K562 treated with DMSO at 1 percent for 12 hours (cell line): ENCODE data around the gene PIGA. TPM values are rescaled to one million over a fixed set of nuclear protein-coding genes. Genes with fewer than 3 reads are reported as not detected.

Experiments used
- total RNA-seq: library from RNA; unstranded; fragments of 300-600 nt; gene quantifications from 2 replicates; pipeline ENCODE4 v1.2.3, GENCODE V29; 2022; ENCODE audit not compliant: insufficient read depth

Gene PIGA, protein sequence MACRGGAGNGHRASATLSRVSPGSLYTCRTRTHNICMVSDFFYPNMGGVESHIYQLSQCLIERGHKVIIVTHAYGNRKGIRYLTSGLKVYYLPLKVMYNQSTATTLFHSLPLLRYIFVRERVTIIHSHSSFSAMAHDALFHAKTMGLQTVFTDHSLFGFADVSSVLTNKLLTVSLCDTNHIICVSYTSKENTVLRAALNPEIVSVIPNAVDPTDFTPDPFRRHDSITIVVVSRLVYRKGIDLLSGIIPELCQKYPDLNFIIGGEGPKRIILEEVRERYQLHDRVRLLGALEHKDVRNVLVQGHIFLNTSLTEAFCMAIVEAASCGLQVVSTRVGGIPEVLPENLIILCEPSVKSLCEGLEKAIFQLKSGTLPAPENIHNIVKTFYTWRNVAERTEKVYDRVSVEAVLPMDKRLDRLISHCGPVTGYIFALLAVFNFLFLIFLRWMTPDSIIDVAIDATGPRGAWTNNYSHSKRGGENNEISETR
- total RNA-seq, result 3.4 and 13.8 TPM in 2 replicates

DNA sequence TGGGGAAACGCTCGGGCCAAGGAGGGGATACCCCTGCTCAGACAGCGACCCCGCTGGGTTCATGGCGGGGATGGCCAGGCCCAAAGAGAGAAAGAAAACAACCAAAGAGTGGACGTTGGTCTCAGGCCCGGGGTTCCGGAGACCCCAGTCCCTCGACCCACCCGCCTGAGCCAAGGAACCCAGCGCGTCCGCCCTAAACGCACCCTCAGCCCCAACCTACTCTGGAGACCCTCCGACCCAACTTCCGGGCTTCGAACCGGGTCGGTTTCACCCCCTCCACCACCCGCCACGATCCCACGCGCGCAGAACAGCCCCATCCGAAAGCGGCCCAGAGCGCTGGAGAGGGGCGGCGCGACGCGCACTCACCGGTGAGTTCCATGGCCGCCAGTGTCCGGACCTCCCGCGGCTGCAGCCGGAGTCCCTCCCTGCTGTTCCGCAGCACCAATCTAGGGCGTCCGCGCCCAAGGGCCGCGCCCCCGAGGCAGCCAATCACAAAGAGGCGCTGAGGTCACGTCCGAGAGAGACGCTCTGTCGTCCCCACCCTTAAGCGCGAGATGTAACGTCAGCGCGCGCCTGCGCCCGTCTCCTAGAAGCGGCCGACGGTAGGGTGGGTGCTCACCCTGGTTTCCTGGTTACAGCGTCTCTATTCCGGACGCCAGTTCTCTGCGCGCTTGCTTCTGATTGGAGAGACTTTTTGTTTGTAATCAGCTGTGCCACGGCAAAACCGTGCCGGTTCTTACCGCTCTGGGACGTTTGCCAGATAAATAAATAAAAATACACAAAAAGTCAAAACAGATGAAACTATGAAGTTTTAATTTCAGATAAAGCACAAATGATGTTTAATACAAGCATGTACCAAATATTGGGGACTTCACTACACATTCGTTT lies at the start of gene PIGA:
PIGA (minus strand) TSS at position 389 of the 888 bp plus-strand sequence. CDS start 3,593 bp downstream, outside the sequence.

DNA sequence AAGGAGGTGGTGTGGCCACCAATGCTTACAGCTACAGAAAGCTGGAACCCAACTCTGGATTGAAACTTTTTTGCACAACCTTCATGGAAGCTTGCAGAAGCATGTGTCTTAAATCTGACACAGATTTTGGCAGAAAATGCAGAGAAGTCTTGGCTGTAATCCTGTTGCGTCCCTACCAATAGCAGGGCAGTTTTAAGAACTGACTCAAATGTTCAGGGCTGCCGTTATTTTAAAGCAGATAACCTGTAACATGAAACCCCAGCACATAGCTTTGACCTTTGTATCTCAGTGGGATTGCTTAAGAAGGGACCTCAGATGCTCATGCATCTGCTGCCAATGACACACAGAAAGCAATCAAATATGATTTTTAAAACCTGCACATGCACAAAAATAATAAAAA lies 49.0 kb upstream of the PIGA start, which contains the start of gene VEGFD:
VEGFD (minus strand) TSS at position 110 of the 400 bp plus-strand sequence. CDS start 467 bp downstream, outside the sequence.

DNA sequence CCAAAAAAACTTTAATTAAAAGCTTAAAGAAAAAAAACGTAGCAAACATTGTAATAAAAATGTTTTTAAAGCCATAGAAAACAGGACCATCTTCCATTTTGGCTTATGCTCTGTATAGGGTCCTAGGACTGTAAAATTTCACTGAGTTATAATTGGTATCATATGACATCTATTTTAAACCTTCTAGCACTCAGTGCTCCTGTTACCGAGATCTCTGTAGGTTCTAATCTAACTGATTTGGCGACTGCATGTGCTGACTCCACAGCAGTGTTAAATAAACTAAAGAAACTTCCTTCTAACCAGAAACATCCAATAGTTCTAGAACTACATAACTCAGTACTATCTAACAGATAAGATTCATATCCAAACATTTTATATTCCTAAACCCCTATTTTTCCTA lies 19.8 kb downstream of the PIGA start, which contains the start of gene ASB11:
ASB11 (minus strand) TSS at position 132 of the 400 bp plus-strand sequence; CDS start at position 97, 35 bp downstream.

DNA sequence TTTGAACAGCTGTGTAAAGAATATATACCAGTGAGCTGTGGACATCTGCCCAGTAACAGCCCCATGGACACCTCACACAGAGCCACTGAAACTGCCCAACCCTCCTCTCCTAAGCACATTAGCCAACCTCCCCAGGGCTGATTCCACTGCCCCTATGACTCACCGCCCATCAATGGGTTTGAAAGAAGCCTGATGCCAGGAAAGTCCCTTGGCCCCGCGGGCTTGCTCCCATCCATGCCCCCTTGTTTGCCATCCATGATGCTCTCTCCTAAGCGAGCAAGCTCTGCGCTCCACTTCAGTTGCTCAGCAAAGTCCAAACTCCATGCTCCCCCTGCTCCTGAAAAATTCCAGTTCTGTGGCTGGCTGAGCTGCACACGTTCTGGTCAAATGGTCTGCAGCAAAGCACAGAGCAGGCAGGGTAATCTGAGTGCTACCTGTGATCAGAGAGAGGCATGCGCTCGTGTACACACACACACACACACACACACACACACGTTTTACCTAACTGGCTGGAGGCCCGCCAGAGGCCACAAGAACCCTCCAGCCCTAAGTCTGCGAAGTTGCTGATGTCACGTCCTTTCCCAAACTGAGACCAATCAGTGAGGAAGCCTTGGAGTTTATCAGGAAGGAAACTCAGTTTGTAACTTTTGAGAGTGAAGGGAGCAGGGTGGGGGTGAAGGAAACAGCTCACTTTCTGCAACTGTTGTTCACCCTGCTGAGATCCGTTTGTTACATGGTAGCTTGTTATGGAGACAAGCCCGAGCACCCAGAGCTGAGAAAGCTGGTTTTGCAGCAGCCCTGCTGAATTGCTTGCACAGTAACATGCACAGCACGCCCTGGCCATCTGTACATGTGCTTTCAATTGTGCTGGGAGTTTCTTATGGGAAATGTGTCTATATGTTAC lies 65.5 kb downstream of the PIGA start, which contains the start of gene ASB9:
ASB9 (minus strand) TSS at position 466 of the 904 bp plus-strand sequence; CDS start at position 257, 209 bp downstream.

Other genes starting within 250 kb of the PIGA start
- not detected in 2 replicates for gene ASB9, start 65.4 kb downstream of the PIGA start, total RNA-seq
- not detected in 2 replicates for gene ASB11, start 19.9 kb downstream of the PIGA start, total RNA-seq
- gene VEGFD, start 48.9 kb upstream of the PIGA start, total RNA-seq, result not detected in 2 replicates
- gene PIR, start 157.8 kb upstream of the PIGA start, total RNA-seq, result 12.8 and 15.7 TPM in 2 replicates
- not detected in 2 replicates for gene BMX, start 165.3 kb upstream of the PIGA start, total RNA-seq